Activated T-cell treated with anti-CD3 and anti-CD28 coated beads for 24 hours (primary cell): ENCODE data around the gene ITGA1.
"Not testable (repeated sequence)": the region's sequence is repeated elsewhere in the genome, so short reads cannot be mapped to it uniquely, and the experiment has no call there.

Experiments used
- DNase-seq: peaks from one replicate; pipeline ENCODE4 v3.0.0-alpha.2; 2020; ENCODE audit warnings: low read depth

Gene ITGA1

DNA sequence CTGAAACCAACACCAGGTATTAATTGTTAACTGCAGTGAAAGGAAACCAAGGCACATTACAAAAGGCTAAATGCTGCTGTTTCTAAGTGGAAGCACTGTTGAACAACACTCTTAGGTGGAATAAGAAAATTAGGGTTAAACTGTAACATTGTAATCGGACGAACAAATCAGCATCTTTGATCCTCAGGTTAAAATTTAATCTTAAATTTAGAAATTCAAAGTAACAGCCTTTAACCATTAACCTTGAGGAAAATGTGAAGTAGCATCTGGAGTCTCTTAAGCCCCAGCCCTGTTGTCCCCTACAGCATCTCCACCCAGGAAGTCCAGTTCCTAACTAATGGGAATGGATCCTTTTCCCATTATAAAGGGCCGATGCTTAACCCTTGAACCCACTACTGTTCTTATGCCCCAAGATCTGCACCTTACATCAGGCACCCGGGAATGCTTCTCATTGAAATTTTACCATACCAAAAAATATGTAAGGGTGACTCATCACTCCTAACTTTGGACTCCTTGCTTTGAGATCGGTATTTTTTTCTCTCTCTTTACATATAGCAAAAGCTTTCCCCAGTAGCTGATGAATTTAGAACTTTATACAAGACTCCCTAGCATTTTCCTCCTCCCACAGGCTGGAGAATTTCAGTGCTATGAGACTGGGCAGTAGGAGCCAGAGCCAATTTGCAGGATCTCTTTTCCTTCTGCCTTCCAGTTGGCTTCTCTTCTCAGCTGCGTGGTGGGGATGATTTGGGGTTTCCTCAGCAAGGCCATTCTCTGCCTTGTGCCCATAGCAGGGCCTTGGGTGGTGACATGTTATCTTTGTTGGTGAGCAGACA is 169.4 kb downstream of the ITGA1 start:
- DNase-seq, result no peak

DNA sequence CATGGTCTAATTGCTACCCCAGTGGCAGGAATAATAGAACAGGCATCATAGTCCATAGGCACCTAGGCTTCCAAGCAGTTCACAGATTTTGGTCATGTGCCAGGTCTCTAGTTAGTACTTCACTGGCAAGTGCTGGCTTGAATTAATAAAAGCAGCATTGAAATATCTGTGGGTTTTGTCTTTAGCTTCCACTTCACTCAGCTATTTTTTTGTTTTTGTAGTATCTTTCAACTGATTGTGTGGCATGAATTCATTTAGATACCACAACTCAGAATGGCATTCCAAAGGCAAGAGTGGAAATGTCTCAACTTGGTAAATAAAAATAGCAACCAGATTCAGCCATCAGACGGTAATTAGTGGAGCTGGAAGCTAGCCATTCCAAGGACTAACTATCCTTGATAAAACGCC is 173.6 kb downstream of the ITGA1 start:
- DNase-seq, result no peak

DNA sequence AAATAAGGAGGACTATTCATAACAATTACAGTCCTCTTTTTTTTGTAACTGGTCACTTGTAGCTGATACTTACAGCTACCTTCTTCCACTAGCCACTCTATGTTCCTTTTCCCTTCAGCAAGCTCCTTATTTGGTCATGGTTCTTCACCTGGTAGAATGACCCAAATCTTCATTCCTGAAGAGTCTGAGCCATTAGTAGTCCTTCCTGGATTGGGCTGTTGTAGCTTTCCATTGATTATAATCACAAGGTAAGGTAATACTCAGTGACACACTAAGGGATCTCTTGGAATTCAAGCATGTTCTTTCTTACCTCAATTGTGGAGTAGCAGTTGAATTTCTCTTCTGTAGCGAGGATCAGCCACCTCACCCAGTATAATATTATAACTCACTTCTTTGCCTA is 175.9 kb downstream of the ITGA1 start:
- no peak for DNase-seq

- DNase-seq, result no peak
These were observed 176.4 kb downstream of the ITGA1 start for GRCh38 chr5:52964138-52964537.

DNA sequence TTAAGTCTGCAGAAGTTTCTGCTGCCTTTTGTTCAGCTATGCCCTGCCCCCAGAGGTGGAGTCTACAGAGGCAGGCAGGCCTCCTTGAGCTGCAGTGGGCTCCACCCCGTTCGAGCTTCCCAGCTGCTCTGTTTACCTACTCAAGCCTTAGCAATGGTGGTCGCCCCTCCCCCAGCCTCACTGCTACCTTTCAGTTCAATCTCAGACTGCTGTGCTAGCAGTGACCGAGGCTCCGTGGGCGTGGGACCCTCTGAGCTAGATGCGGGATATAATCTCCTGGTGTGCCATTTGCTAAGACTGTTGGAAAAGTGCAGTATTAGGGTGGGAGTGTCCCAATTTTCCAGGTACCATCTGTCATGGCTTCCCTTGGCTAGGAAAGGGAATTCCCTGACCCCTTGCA is 188.4 kb downstream of the ITGA1 start:
- DNase-seq, result not testable (repeated sequence)

DNA sequence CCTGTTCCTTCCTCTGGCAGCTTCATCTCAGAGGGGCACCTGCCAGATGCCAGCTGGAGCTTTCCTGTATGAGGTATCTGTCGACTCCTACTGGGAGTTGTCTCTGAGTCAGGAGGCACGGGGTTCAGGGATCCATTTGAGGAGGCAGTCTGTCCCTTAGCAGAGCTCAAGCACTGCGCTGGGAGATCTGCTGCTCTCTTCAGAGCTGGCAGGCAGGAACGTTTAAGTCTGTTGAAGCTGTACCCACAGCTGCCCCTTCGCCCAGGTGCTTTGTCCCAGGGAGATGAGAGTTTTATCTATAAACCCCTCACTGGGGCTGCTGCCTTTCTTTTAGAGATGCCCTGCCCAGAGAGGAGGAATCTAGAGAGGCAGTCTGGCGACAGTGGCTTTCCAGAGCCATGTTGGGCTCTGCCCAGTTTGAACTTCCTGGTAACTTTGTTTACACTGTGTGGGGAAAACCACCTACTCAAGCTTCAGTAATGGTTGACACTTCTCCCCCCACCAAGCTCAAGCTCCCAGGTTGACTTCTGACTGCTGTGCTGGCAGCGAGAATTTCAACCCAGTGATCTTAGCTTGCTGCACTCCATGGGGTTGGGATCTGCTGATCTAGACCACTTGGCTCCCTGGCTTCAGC is 189.7 kb downstream of the ITGA1 start:
- DNase-seq, result no peak

GRCh38 chr5:52981507-52981906 is 193.8 kb downstream of the ITGA1 start:
- DNase-seq, result no peak

GRCh38 chr5:52983731-52984636 is 196.3 kb downstream of the ITGA1 start:
- DNase-seq, result no peak

DNA sequence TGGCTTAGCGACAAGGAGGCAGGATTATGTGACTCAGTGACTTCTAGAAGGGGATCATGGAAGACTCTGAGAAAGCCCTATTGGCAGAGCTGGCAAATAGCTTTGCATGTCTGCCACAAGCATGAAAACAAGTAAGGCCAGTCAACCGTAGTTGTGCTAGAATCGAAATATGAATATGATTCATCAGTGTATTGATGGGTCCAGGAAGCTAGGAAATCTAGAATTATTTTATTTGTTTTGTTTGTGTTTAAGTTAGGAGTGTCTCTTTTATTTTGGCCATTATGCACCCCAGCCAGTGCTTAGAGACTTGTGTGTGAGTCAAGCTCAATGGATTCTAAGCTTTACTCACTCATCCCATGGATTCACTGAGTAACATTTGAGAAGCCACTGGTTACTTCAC is 197.6 kb downstream of the ITGA1 start:
- no peak for DNase-seq

GRCh38 chr5:52987711-52988331 is 200.1 kb downstream of the ITGA1 start:
- no peak for DNase-seq

- no peak for DNase-seq
These were observed 200.8 kb downstream of the ITGA1 start for GRCh38 chr5:52988335-52989024.

DNA sequence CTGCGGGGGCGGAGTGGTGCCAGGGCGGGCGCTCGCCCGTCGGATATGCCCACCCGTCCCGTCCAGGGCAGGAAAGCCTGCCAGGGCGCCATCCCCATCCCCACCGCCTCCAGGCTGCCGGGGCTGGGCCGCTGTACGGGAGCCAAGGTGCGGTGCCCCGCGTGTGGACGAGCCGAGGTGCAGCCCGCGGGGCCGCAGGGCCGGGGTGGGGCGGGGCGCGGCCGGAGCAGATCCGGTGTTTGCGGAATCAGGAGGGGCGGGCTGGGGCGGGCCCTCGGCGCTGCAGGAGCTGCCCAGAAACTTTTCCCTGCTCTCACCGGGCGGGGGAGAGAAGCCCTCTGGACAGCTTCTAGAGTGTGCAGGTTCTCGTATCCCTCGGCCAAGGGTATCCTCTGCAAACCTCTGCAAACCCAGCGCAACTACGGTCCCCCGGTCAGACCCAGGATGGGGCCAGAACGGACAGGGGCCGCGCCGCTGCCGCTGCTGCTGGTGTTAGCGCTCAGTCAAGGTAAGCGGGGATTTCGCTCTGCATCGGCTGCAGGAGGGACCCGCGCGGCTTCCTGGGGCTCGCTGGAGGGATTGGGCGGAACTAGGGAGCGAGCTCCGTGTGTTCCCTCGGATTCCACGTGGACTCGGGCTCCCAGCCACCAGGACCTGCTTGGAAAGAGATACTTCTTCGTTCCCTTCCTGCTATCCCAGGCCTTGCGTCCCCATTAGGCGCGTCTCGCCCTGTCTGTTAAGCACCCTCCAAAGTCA is 201.5 kb downstream of the ITGA1 start, which contains the start of gene ITGA2:
Gene ITGA2 (plus strand): TSS at position 328 of the 756 bp plus-strand sequence. CDS start 117 bp downstream, at position 445.
- no peak for DNase-seq

DNA sequence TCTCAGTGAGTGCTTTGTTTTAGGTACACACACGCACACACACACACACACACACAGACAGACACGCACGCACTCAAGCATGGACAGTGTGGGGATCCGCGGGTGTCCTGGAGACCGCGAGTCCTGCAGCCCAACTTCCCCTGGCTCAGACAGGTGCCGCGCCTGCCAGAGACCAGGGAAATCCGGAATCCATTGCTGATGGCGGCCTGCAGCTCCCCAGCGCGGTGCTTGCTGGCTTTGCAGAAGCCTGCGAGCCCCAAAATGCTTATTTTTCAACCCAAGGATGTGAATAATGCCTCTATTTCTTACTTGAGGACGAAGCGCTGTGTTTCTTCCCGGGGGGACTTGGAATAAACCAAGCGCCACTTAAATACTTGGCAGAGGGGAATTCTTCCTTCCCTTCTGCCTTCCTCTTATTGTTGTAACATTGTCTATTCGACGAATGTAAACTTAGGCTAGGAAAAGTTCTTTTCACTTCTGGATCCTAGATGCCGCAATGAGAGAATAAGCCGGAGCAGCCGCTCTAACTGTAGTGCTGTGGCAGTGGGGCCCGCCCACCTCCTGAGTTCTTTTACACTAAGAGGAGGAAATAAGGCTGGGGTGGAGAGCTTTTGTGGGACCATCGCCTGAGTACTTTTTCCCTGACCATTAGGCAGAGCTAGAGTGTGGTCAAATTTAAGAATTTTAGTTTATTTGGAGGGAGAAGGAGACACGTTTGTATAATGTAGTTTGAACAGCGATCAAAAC is 202.2 kb downstream of the ITGA1 start:
- DNase-seq, result no peak

- DNase-seq, result no peak
These were observed 202.8 kb downstream of the ITGA1 start for GRCh38 chr5:52990528-52990925.

DNA sequence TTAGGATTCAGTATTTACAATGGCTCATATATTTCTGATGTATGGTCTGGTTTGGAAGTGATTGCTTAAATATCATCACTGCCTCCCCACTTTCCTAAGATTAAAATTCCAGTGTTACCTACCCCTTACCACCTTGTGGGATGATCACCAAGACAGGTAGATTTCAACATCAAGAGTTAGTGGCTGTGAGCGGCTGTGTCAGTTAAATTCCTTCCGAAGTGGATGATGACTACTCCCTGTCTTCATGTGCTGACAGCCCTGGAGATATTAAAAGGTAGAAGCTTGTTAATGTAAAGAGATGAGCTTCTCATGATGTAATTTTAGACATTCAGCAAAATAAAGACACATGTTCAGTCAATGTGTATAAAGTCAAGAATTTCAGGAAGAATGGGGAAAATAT is 205.7 kb downstream of the ITGA1 start:
- DNase-seq, result no peak

- DNase-seq, result no peak
These were observed 206.6 kb downstream of the ITGA1 start for GRCh38 chr5:52994266-52994665.

- DNase-seq, result no peak
These were observed 207.4 kb downstream of the ITGA1 start for GRCh38 chr5:52995095-52995494.

DNA sequence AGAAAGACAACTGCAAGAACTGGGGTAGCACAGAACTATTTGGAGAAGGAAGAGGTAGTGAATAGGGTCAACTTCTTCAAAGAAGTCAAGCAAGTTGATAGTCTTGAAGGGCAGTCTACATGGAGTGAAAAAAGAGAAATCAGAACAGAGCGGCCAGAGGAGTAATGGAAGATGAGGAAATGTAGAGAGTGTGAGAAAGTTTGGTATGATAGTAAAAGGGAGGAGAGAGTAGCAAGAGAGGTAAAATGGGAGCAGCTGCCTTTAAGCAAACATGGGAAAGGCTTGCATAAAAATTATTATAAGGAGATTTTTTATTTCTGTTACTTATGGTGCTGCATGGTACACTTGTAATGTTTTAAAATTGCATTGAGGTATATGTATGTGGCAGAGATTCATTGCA is 208.2 kb downstream of the ITGA1 start:
- no peak for DNase-seq

- DNase-seq, result no peak
These were observed 209.3 kb downstream of the ITGA1 start for GRCh38 chr5:52996979-52997378.

DNA sequence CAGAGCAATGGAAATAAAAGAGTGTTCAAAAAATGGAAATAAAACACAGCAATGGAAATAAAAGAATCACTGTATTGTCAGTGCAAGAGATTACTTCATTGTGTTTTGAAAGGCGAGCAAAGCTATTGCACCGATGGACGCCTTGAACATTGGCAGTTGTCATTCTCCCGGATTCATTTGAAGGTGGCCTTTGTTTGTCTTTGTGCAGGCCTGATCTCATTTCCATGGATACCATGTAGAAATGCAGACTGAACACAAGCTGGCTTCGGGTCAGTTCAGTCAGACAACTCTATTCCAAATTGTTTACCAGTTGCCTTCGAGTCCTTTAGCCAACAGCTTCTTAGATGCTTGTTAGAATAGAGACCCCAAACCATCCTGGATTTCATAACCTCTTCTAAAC is 209.7 kb downstream of the ITGA1 start:
- DNase-seq, result no peak
